ENCODE measurements around the gene NEU1.

Gene NEU1

GRCh38 chr6:31881136-31881859 lies 18.7 kb upstream of the NEU1 start:
- Mint-ChIP-seq H3K27ac (no peak overlapping the region), H3K9me3 (no peaks in the 10 kb centered on the region), H3K4me3 (no peak overlapping the region), H3K36me3 (ENCODE audit: low read depth) (peaks cover 48% of the 10 kb centered on the region), H3K27me3 (ENCODE audit: low read depth) (no peaks in the 10 kb centered on the region), H3K4me1 (no peaks in the 10 kb centered on the region)
- TF ChIP-seq CTCF (IDR thresholded peaks at IDR 0.05; ENCODE audit: unreplicated experiment in 3 of 3): no peak

GRCh38 chr6:31880616-31881015 lies 18.0 kb upstream of the NEU1 start:
- Mint-ChIP-seq H3K9me3 (no peaks in the 10 kb centered on the region), H3K27me3 (ENCODE audit: low read depth) (no peaks in the 10 kb centered on the region), H3K27ac (no peak overlapping the region), H3K4me1 (no peaks in the 10 kb centered on the region), H3K36me3 (ENCODE audit: low read depth) (peaks cover 41% of the 10 kb centered on the region), H3K4me3 (no peak overlapping the region)
- no peak for TF ChIP-seq CTCF (IDR thresholded peaks at IDR 0.05; ENCODE audit: unreplicated experiment in 3 of 3)

GRCh38 chr6:31879901-31880300 lies 17.3 kb upstream of the NEU1 start:
- peaks cover 34% of the 10 kb centered on the region for H3K36me3 Mint-ChIP-seq (ENCODE audit: low read depth)
- no peak overlapping the region for H3K27ac Mint-ChIP-seq
- H3K9me3 Mint-ChIP-seq: no peaks in the 10 kb centered on the region
- no peak overlapping the region for H3K4me3 Mint-ChIP-seq
- H3K4me1 Mint-ChIP-seq: no peaks in the 10 kb centered on the region
- no peaks in the 10 kb centered on the region for H3K27me3 Mint-ChIP-seq (ENCODE audit: low read depth)
- TF ChIP-seq CTCF (IDR thresholded peaks at IDR 0.05; ENCODE audit: unreplicated experiment in 3 of 3): no peak

- Mint-ChIP-seq H3K27ac (peak overlapping the region in 2 of 3 experiments; percentile 36 to 93), H3K36me3 (ENCODE audit: low read depth) (peaks cover 33% of the 10 kb centered on the region), H3K4me1 (no peaks in the 10 kb centered on the region), H3K9me3 (no peaks in the 10 kb centered on the region), H3K4me3 (peak overlapping the region in 2 of 3 experiments; percentile 52 to 74), H3K27me3 (ENCODE audit: low read depth) (no peaks in the 10 kb centered on the region)
- no peak for TF ChIP-seq CTCF (IDR thresholded peaks at IDR 0.05; ENCODE audit: unreplicated experiment in 3 of 3)
Observed at GRCh38 chr6:31879143-31879542, 16.5 kb upstream of the NEU1 start.

GRCh38 chr6:31878726-31879125 lies 16.1 kb upstream of the NEU1 start, which contains the start of gene SLC44A4:
SLC44A4 (minus strand) TSS chr6:31878997; CDS start chr6:31878980, 17 bp downstream.
- Mint-ChIP-seq H3K4me3 (peak within 1 kb of the TSS; percentile 24 to 74 (median 60)), H3K9me3 (no peaks in the 10 kb centered on the region), H3K27me3 (ENCODE audit: low read depth) (no peaks in the 10 kb centered on the region)

More at GRCh38 chr6:31878726-31879125, 16.1 kb upstream of the NEU1 start, which contains the start of gene SLC44A4:
- peak within 1 kb of the TSS; percentile 58 to 93 (median 88) for H3K27ac Mint-ChIP-seq
- H3K4me1 Mint-ChIP-seq: no peaks in the 10 kb centered on the region
- peaks cover 33% of the 10 kb centered on the region for H3K36me3 Mint-ChIP-seq (ENCODE audit: low read depth)
- no peak for TF ChIP-seq CTCF (IDR thresholded peaks at IDR 0.05; ENCODE audit: unreplicated experiment in 3 of 3)

Data from nephron (organoid).